Posterior vena cava (tissue), 2 donors: ENCODE measurements around the gene ADGRB3. TPM values are rescaled to one million over a fixed set of nuclear protein-coding genes. Genes with fewer than 3 reads are reported as not detected.
A peak's percentile ranks its signal among the peaks of the same experiment; 100 is the strongest.
"Not testable (repeated sequence)": the region's sequence is repeated elsewhere in the genome, so short reads cannot be mapped to it uniquely, and the experiment has no call there.

ENCODE experiments used
- DNase-seq: peaks from one replicate; pipeline ENCODE4 v3.0.0-alpha.2; 2020; ENCODE audit warnings: low spot score
- intact Hi-C, 2 donors: fragments of 100-400 bp; cut with DNase I; formaldehyde crosslinking; loops; one replicate each; pipeline versions ENCODE4 v1.14.1 to v1.14.2; 2022 to 2023
- total RNA-seq, 2 donors: library from RNA; stranded (reverse); fragmentation: NEBNext Ultra II Directional; extraction: Animal tissue kit (Norgen Biotek cat#: 25700); gene quantifications; one replicate each; pipeline ENCODE4 v1.2.1, GENCODE V29; 2021
- donor health status: DM: yes; HTN: yes; CAD: no.
- donor health status: DM: yes; HTN: yes; CAD: no.

Gene ADGRB3
- total RNA-seq, 2 donors from 2014 or later = 2.0 to 5.9 TPM

DNA sequence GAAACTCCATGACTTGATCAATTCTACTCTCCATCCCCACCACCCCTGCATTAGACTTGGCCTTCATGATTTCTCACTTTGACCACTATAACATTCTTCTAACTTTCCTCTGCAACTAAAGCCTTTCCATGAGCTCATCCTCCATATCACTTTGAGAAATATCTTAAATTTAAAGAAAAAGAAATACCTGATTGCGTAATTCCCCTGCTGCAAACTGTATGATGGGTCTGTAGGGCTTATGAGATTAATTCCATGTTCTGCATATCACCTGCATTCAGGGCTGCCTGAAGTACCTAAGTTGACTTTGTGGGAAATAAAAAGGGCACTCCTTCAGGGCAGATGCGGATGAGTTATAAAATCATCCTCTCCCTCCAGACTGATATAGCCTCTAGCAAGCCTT lies 611.9 kb downstream of the ADGRB3 start:
- DNase-seq = no peak
- intact Hi-C loops = no loop called here

GRCh38 chr6:69261010-69261409 lies 625.9 kb downstream of the ADGRB3 start:
- intact Hi-C loops = no loop called here
- DNase-seq = no peak

GRCh38 chr6:69263297-69263696 lies 628.2 kb downstream of the ADGRB3 start:
- no peak for DNase-seq
- intact Hi-C loops = no loop called here

- intact Hi-C loops = no loop called here
- DNase-seq = no peak
Measured at GRCh38 chr6:69265090-69265489, 630.0 kb downstream of the ADGRB3 start.

GRCh38 chr6:69265706-69266105 lies 630.6 kb downstream of the ADGRB3 start:
- intact Hi-C loops = no loop called here
- no peak for DNase-seq

GRCh38 chr6:69276204-69276603 lies 641.1 kb downstream of the ADGRB3 start:
- intact Hi-C loops = no loop called here

GRCh38 chr6:69279805-69280204 lies 644.7 kb downstream of the ADGRB3 start:
- intact Hi-C loops = no loop called here
- peak; percentile 60 for DNase-seq

More at GRCh38 chr6:69276204-69276603, 641.1 kb downstream of the ADGRB3 start:
- no peak for DNase-seq

DNA sequence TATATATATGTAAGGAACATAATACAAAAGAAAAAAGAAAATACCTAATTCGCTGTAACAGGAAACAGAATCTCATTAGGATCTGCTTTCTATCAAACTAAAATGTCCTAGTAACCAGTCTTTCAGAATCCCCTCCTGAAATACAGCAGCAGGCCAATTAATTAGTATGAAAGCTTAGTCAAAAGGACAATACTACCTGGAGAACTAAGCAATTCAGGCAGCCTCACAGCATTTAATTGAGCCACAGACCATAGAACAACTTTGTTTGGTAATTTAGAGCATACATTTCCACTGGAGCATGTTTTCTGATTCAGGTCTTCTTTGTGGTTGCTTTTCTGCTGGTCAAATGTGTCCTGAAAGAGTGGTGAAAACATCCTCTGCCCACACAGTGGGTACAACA lies 645.8 kb downstream of the ADGRB3 start:
- intact Hi-C loops = no loop called here
- no peak for DNase-seq

GRCh38 chr6:69284176-69284730 lies 649.2 kb downstream of the ADGRB3 start:
- intact Hi-C loops = no loop called here
- no peak for DNase-seq

- intact Hi-C loops = no loop called here
- DNase-seq = no peak
Measured at GRCh38 chr6:69285054-69285453, 650.0 kb downstream of the ADGRB3 start.

GRCh38 chr6:69286331-69286730 lies 651.2 kb downstream of the ADGRB3 start:
- no peak for DNase-seq
- intact Hi-C loops = no loop called here

DNA sequence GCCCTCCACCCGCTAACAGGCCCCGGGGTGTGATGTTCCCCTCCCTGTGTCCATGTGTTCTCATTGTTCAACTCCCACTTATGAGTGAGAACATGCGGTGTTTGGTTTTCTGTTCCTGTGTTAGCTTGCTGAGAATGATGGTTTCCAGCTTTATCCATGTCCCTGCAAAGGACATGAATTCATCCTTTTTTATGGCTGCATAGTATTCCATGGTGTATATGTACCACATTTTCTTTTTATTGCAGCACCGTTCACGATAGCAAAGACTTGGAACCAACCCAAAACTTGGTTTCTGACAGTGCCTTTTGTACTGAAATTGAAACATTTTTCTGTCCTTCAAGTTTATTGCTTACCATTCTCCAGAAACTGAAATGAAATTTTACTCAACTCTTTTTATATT lies 653.1 kb downstream of the ADGRB3 start:
- intact Hi-C loops, DNase-seq: not testable (repeated sequence)

DNA sequence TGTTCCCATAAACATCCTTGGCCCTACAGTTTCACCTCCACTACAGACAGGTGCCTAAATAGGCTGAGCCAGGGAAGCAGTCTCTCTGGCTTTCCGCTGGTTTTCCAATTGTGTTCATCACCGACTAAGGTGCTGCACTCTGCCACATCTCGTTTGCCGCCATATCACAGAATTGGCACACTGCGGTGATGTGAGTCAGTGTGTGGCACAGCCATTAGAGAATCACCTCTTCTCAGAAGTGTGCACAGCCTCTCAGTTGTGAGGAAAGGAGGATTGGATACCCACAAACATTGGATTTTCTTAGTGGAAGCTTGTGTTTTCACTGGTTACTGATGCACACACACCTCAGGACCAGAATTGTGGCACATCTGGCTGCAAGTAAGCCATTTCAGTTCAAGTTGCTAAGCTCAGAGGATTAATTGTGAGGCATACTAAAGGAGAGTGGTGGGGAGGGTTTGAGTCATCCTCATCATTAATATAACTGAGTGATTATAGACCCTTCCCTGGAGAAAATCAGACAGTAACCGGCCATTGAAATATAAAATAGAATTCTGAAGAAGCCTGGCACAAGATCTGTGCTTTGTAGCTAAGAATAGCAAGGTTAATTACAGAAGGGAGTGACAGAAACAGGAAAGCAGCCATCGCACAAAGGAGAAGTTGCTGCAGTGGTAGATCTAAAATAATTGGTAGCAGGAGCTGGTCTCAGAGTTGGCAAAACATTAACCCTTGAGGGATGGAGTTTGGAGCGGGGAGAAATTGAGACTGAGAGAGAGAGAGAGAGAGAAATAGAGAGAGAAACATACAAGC lies 654.8 kb downstream of the ADGRB3 start:
- intact Hi-C loops = no loop called here
- DNase-seq = no peak

DNA sequence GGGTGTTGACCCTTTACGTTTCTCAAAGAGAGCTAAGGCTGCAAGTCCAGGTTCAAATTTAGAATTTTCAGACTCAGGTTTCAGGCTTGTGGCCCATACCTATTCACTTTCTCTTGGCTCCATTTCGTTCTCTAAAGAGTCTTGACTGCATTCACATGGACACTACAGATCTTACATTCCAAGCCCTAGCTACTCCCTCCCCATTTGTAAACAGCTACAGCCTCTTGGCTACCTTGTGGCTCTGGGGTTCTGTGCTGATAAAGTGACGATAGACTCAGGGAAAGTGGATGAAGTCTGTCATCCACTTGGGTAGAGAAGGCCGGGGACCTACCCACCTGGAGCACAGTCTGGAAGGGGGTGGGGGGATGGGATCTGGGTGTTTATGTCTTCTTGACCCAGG lies 658.4 kb downstream of the ADGRB3 start:
- peak; percentile 34 for DNase-seq
- intact Hi-C loops = no loop called here

- DNase-seq = no peak
- intact Hi-C loops = no loop called here
Measured at GRCh38 chr6:69294407-69294806, 659.3 kb downstream of the ADGRB3 start.

DNA sequence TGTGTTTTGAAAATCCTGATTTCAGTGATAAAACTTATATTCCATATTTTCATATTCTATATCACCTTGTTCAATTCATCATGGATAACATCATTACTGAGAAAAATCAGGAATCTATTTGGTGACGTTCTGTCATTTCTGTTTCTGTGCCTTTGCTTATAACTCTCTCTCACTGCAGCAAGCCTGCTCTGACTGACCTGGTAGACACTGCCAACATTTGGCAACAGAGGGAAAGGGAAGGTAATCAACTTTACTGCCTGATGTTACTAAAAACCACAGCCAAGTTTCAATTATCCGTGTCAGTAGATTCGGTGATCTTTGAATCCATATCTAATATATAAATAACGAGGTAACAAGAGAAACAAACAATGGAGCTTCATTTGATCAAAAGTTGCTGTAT lies 659.8 kb downstream of the ADGRB3 start:
- DNase-seq = no peak
- intact Hi-C loops = no loop called here

DNA sequence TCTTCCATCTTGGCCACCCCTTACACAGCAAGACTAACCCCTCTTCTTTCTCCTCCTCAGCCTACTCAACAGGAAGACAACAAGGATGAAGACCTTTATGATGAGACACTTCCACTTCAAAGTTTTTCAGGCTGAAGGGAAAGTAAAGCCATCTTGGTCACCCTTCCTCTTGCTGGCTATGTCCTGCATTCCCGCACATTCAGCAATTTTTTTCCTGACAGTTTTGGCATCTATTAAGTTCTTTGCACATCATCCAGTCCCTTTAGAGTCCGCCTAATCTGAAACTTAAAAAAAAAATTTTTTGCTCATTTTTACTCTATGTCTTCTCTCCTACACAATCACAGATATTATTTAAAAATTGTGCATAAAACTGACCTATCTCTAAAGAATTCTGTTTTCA lies 668.3 kb downstream of the ADGRB3 start:
- intact Hi-C loops = no loop called here
- no peak for DNase-seq

- DNase-seq = no peak
- intact Hi-C loops = no loop called here
Measured at GRCh38 chr6:69305456-69305855, 670.4 kb downstream of the ADGRB3 start.

DNA sequence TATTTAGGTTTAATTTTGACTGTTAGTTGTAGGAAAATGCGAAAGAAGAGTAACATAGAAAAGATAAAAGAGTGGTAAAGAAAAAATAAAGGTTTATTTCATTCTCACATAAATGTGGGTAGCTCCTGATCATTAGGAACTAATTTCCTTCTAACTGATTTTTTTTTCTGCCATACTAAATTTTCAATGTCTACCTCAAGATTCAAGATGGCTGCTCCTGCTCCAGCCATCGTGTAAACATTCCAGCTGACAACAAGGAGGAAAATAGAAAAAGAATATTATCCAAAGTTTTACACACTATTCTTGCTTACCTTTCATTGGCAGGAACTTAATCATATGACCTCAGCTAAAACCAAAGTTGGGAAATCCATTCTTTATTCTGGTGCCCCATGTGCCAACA lies 673.5 kb downstream of the ADGRB3 start:
- DNase-seq = no peak
- intact Hi-C loops = no loop called here

- DNase-seq = no peak
- intact Hi-C loops = no loop called here
Measured at GRCh38 chr6:69311888-69312287, 676.8 kb downstream of the ADGRB3 start.

DNA sequence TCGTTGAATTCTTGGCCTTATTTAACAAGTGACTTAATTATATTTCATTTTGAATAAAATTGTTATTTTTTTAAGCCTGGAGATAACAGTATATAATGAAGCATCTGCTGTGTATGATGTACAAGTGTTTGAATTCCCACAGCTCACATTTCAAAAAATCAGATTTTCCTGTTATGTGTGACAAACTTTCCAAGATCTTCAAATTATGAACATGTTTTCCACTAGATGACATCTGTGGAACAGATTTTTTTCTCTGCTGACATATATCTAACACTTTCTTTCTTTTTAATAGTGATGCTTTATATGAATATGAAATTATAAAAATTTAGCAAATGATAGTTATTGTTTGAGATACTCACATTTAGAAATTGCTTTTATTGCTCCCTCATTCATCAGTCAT lies 678.9 kb downstream of the ADGRB3 start:
- no peak for DNase-seq
- intact Hi-C loops = no loop called here
